Smooth muscle cell (in vitro differentiated cells): ENCODE measurements around the gene HNMT. TPM values are rescaled to one million over a fixed set of nuclear protein-coding genes. Genes with fewer than 3 reads are reported as not detected.
A peak's percentile ranks its signal among the peaks of the same experiment; 100 is the strongest.

Experiments used
- DNase-seq: peaks from one replicate; lab custom pipeline; 2025; ENCODE audit not compliant: unreplicated experiment; lab: John Stamatoyannopoulos, UW
- H2AFZ ChIP-seq: fragments of 200-600 bp; sonication (generic); 2 replicates; pipeline ENCODE4 v1.6.0; 2016; ENCODE audit warnings: antibody characterized with exemption, low read depth, mild to moderate bottlenecking
- H3F3A ChIP-seq: fragments of 200-600 bp; sonication (generic); 2 replicates; pipeline ENCODE4 v1.6.0; 2017; ENCODE audit warnings: antibody characterized with exemption, low read depth
- H3K27ac ChIP-seq: fragments of 200-600 bp; sonication (generic); 2 replicates; pipeline ENCODE4 v1.5.1; 2016; ENCODE audit warnings: low read depth, mild to moderate bottlenecking
- H3K27me3 ChIP-seq: fragments of 200-600 bp; sonication (generic); 2 replicates; pipeline ENCODE4 v1.6.1; 2016; ENCODE audit warnings: low read depth, mild to moderate bottlenecking
- H3K36me3 ChIP-seq: fragments of 200-600 bp; sonication (generic); 2 replicates; pipeline ENCODE4 v1.5.1; 2016; ENCODE audit warnings: low read depth
- H3K4me1 ChIP-seq: fragments of 200-600 bp; sonication (generic); 2 replicates; pipeline ENCODE4 v1.5.1; 2016; ENCODE audit warnings: low read depth
- H3K4me2 ChIP-seq: fragments of 200-600 bp; sonication (generic); 2 replicates; pipeline ENCODE4 v1.6.0; 2016; ENCODE audit warnings: mild to moderate bottlenecking
- H3K4me3 ChIP-seq: fragments of 200-600 bp; sonication (generic); 2 replicates; pipeline ENCODE4 v1.5.1; 2016; ENCODE audit warnings: mild to moderate bottlenecking
- H3K79me2 ChIP-seq: fragments of 200-600 bp; sonication (generic); 2 replicates; pipeline ENCODE4 v1.6.0; 2016; ENCODE audit warnings: low read depth, mild to moderate bottlenecking
- H3K9ac ChIP-seq: fragments of 200-600 bp; sonication (generic); 2 replicates; pipeline ENCODE4 v1.6.0; 2016; ENCODE audit warnings: low read depth
- H3K9me3 ChIP-seq: fragments of 200-600 bp; sonication (generic); replicated peaks from 2 replicates; pipeline ENCODE4 v1.5.1; 2016; ENCODE audit warnings: low read depth
- H4K20me1 ChIP-seq: fragments of 200-600 bp; sonication (generic); 2 replicates; pipeline ENCODE4 v1.6.0; 2016; ENCODE audit warnings: low read depth
- CTCF ChIP-seq: fragments of 200-600 bp; sonication (generic); IDR thresholded peaks from 2 replicates; pipeline ENCODE4 v1.5.1; 2017; ENCODE audit warnings: borderline replicate concordance, mild to moderate bottlenecking, antibody characterized with exemption; ENCODE audit not compliant: insufficient read depth, poor library complexity, severe bottlenecking
- WGBS: methylation state at CpG from one replicate; pipeline ENCODE4 v1.1.7; 2016; ENCODE audit warnings: low lambda C conversion rate; 5-methylcytosine and 5-hydroxymethylcytosine counted together
- polyA plus RNA-seq: library from polyadenylated mRNA; unstranded; fragments of >200 nt; fragmentation: Nextera tagmentation; extraction: Ambion mirVana; gene quantifications from 2 replicates; pipeline ENCODE4 v1.2.1, GENCODE V29; 2016
- total RNA-seq: library from RNA; depleted of rRNA; stranded (reverse); fragments of >200 nt; gene quantifications from 2 replicates; pipeline ENCODE4 v1.2.3, GENCODE V29; 2014

The HNMT gene
- total and polyA plus RNA-seq, 2 experiments from 2014 or later = 3.6 to 9.6 TPM

GRCh38 chr2:138030459-138030858 is 66.2 kb downstream of the HNMT start:
- Histone ChIP-seq H3K9ac (no peak overlapping the region), H3K79me2 (no peaks in the 10 kb centered on the region), H3K27me3 (no peaks in the 10 kb centered on the region), H3K27ac (peak overlapping the region; percentile 46), H4K20me1 (no peaks in the 10 kb centered on the region), H3K36me3 (no peaks in the 10 kb centered on the region), H2AFZ (no peak overlapping the region), H3K9me3 (no peaks in the 10 kb centered on the region), H3K4me3 (no peak overlapping the region), H3F3A (peaks cover 3% of the 10 kb centered on the region), H3K4me2 (peak overlapping the region; percentile 4), H3K4me1 (peaks cover 1% of the 10 kb centered on the region)
- 57% methylated on average over 3 of the region's 3 CpGs for WGBS
- DNase-seq = no peak
- TF ChIP-seq CTCF = no peak

- H3K4me2 ChIP-seq = no peak overlapping the region
- no peaks in the 10 kb centered on the region for H3K79me2 ChIP-seq
- no peaks in the 10 kb centered on the region for H4K20me1 ChIP-seq
- no peak overlapping the region for H3K9ac ChIP-seq
- no peaks in the 10 kb centered on the region for H3K27me3 ChIP-seq
- no peaks in the 10 kb centered on the region for H3K36me3 ChIP-seq
- no peaks in the 10 kb centered on the region for H3K9me3 ChIP-seq
- H3K27ac ChIP-seq = no peak overlapping the region
- peaks cover 9% of the 10 kb centered on the region for H3K4me1 ChIP-seq
- 88% methylated on average over 2 of the region's 2 CpGs for WGBS
- H3F3A ChIP-seq = peaks cover 10% of the 10 kb centered on the region
- no peak overlapping the region for H2AFZ ChIP-seq
- H3K4me3 ChIP-seq = no peak overlapping the region
- DNase-seq = no peak
- no peak for TF ChIP-seq CTCF
These were observed 68.1 kb downstream of the HNMT start for GRCh38 chr2:138032334-138032733.

- Histone ChIP-seq H2AFZ (no peak overlapping the region), H4K20me1 (no peaks in the 10 kb centered on the region), H3K4me2 (no peak overlapping the region), H3F3A (peaks cover 10% of the 10 kb centered on the region), H3K9ac (no peak overlapping the region), H3K27ac (no peak overlapping the region), H3K4me3 (no peak overlapping the region), H3K36me3 (no peaks in the 10 kb centered on the region), H3K9me3 (no peaks in the 10 kb centered on the region), H3K4me1 (peaks cover 9% of the 10 kb centered on the region), H3K79me2 (no peaks in the 10 kb centered on the region), H3K27me3 (no peaks in the 10 kb centered on the region)
- DNase-seq = no peak
- WGBS = 51% methylated on average over 3 of the region's 3 CpGs
- TF ChIP-seq CTCF = no peak
These were observed 70.3 kb downstream of the HNMT start for GRCh38 chr2:138034536-138034935.

GRCh38 chr2:138035608-138036217 is 71.4 kb downstream of the HNMT start:
- no peak for DNase-seq
- peak overlapping the region; percentile 5 for H2AFZ ChIP-seq
- no peaks in the 10 kb centered on the region for H3K36me3 ChIP-seq

More at GRCh38 chr2:138035608-138036217, 71.4 kb downstream of the HNMT start:
- no peak overlapping the region for H3K9ac ChIP-seq
- H3K4me2 ChIP-seq = peak overlapping the region; percentile 25
- WGBS = 43% methylated on average over 4 of the region's 4 CpGs
- no peaks in the 10 kb centered on the region for H3K9me3 ChIP-seq
- peaks cover 10% of the 10 kb centered on the region for H3F3A ChIP-seq
- H3K4me3 ChIP-seq = no peak overlapping the region
- no peak for TF ChIP-seq CTCF
- no peaks in the 10 kb centered on the region for H4K20me1 ChIP-seq
- H3K4me1 ChIP-seq = peaks cover 9% of the 10 kb centered on the region
- peak overlapping the region; percentile 58 for H3K27ac ChIP-seq
- no peaks in the 10 kb centered on the region for H3K79me2 ChIP-seq
- no peaks in the 10 kb centered on the region for H3K27me3 ChIP-seq
